PC-3 (cell line): Measurements from ENCODE around the gene PHC2. TPM values are rescaled to one million over a fixed set of nuclear protein-coding genes. Genes with fewer than 3 reads are reported as not detected.

Source experiments
- ATAC-seq: fragments of 200-7000 bp; cut with Tn5 transposase; 2 replicates; pipeline ENCODE4 v1.9.1; 2020; ENCODE audit warnings: mild to moderate bottlenecking, moderate library complexity
- BruUV-seq: library from RNA; stranded (reverse); fragments of 400-500 nt; replicated peaks from 2 replicates; lab custom pipeline; 2021; lab: Mats Ljungman, UMichigan
- CTCF ChIA-PET: fragments of 300-600 bp; sonication (Branson Sonifier 250); formaldehyde crosslinking; loops from one replicate; lab custom pipeline; 2022; ENCODE audit warnings: antibody characterized with exemption; lab: Charles Lee
- POLR2A ChIA-PET: fragments of 300-600 bp; sonication (Branson Sonifier 250); formaldehyde crosslinking; loops from one replicate; lab custom pipeline; 2022; ENCODE audit warnings: antibody characterized with exemption; ENCODE audit not compliant: unreplicated experiment; lab: Charles Lee
- DNase-seq: peaks from one replicate; pipeline ENCODE4 v3.0.0-alpha.2; 2015
- H2AFZ ChIP-seq: fragments of 300-600 bp; sonication (generic); 2 replicates; pipeline ENCODE4 v1.6.0; 2016; ENCODE audit warnings: antibody characterized with exemption, low read length
- H3F3A ChIP-seq: fragments of 300-600 bp; sonication (generic); one replicate; pipeline ENCODE4 v1.6.0; 2017; ENCODE audit warnings: antibody characterized with exemption, low read length, control low read depth, mild to moderate bottlenecking; ENCODE audit not compliant: unreplicated experiment
- H3K27ac ChIP-seq: fragments of 300-600 bp; sonication (generic); 2 replicates; pipeline ENCODE4 v1.5.1; 2016; ENCODE audit warnings: mild to moderate bottlenecking, low read length
- H3K27me3 ChIP-seq: fragments of 300-600 bp; sonication (generic); 2 replicates; pipeline ENCODE4 v1.6.1; 2016; ENCODE audit warnings: low read length, mixed read lengths
- H3K36me3 ChIP-seq: fragments of 300-600 bp; sonication (generic); 2 replicates; pipeline ENCODE4 v1.6.1; 2016; ENCODE audit warnings: low read depth, mixed run types, low read length, mixed read lengths
- H3K4me1 ChIP-seq: fragments of 300-600 bp; sonication (generic); 2 replicates; pipeline ENCODE4 v1.5.1; 2016; ENCODE audit warnings: low read length; ENCODE audit not compliant: insufficient read depth
- H3K4me2 ChIP-seq: fragments of 300-600 bp; sonication (generic); 2 replicates; pipeline ENCODE4 v1.6.0; 2016; ENCODE audit warnings: low read length
- H3K4me3 ChIP-seq: fragments of 300-600 bp; sonication (generic); 2 replicates; pipeline ENCODE4 v1.5.1; 2016; ENCODE audit warnings: mild to moderate bottlenecking, low read length, mixed read lengths
- H3K79me2 ChIP-seq: fragments of 300-600 bp; sonication (generic); 2 replicates; pipeline ENCODE4 v1.6.1; 2017; ENCODE audit warnings: low read length, mixed read lengths
- H3K9ac ChIP-seq: fragments of 300-600 bp; sonication (generic); 2 replicates; pipeline ENCODE4 v1.6.0; 2016; ENCODE audit warnings: mild to moderate bottlenecking, low read length
- H3K9me2 ChIP-seq: fragments of 300-600 bp; sonication (generic); replicated peaks from 2 replicates; pipeline ENCODE4 v1.6.1; 2016; ENCODE audit warnings: mixed run types, low read length, mixed read lengths
- H3K9me3 ChIP-seq: fragments of 300-600 bp; sonication (generic); 2 replicates; pipeline ENCODE4 v1.6.1; 2016; ENCODE audit warnings: low read length, mixed read lengths
- H4K20me1 ChIP-seq: fragments of 300-600 bp; sonication (generic); 2 replicates; pipeline ENCODE4 v1.6.1; 2016; ENCODE audit warnings: low read length, mixed read lengths
- EZH2 ChIP-seq: fragments of 300-600 bp; sonication (generic); IDR thresholded peaks from one replicate; pipeline ENCODE4 v1.6.1; 2017; ENCODE audit warnings: antibody characterized with exemption, mild to moderate bottlenecking, low read length; ENCODE audit not compliant: unreplicated experiment
- EZH2phosphoT487 ChIP-seq: fragments of 300-600 bp; sonication (generic); IDR thresholded peaks from 2 replicates; pipeline ENCODE4 v1.6.1; 2018; ENCODE audit warnings: mild to moderate bottlenecking, antibody characterized with exemption, low read length, borderline replicate concordance
- intact Hi-C: fragments of 100-400 bp; cut with micrococcal nuclease; formaldehyde crosslinking; loops from 2 replicates; pipeline ENCODE4 v1.9.0; 2023
- total RNA-seq: library from RNA; depleted of rRNA; stranded (reverse); fragments of >200 nt; gene quantifications from 2 replicates; pipeline ENCODE4 v1.2.3, GENCODE V29; 2014
- TF ChIP-seq, protein P1 (sequence below): fragments of 300-600 bp; sonication (generic); conservative IDR thresholded peaks from 2 replicates; pipeline ENCODE4 v1.5.1; 2017; ENCODE audit warnings: antibody characterized with exemption, low read depth, mild to moderate bottlenecking, low read length

PHC2 gene
- total RNA-seq, 1 experiment from 2014 or later = 134 TPM

GRCh38 chr1:33468531-33468930 lies 37.6 kb upstream of the PHC2 start:
- Histone ChIP-seq H2AFZ (no peak overlapping the region), H3K9ac (no peak overlapping the region), H3F3A (no peaks in the 10 kb centered on the region), H3K4me1 (no peaks in the 10 kb centered on the region), H3K27ac (no peak overlapping the region), H3K79me2 (no peaks in the 10 kb centered on the region), H3K4me3 (no peak overlapping the region), H4K20me1 (no peaks in the 10 kb centered on the region), H3K9me3 (no peaks in the 10 kb centered on the region), H3K4me2 (no peak overlapping the region), H3K36me3 (no peaks in the 10 kb centered on the region), H3K27me3 (no peaks in the 10 kb centered on the region), H3K9me2 (no peaks in the 10 kb centered on the region)
- ChIA-PET CTCF (interaction anchor here (0.5 to 0.6 kb wide), 2 partner anchors 48 to 1384 kb away, joined by 3 to 7 read pairs; no protein-coding TSS in a partner anchor), POLR2A (interaction anchor here (0.6 kb wide), 1 partner anchor 1384 kb away, joined by 3 read pairs; no protein-coding TSS in a partner anchor)
- BruUV-seq = no TSS peak
- ATAC-seq (no peak), DNase-seq (no peak)
- intact Hi-C loops = no loop called here
- TF ChIP-seq EZH2 = no peak
- TF ChIP-seq EZH2phosphoT487 = no peak
- TF ChIP-seq, protein P1, sequence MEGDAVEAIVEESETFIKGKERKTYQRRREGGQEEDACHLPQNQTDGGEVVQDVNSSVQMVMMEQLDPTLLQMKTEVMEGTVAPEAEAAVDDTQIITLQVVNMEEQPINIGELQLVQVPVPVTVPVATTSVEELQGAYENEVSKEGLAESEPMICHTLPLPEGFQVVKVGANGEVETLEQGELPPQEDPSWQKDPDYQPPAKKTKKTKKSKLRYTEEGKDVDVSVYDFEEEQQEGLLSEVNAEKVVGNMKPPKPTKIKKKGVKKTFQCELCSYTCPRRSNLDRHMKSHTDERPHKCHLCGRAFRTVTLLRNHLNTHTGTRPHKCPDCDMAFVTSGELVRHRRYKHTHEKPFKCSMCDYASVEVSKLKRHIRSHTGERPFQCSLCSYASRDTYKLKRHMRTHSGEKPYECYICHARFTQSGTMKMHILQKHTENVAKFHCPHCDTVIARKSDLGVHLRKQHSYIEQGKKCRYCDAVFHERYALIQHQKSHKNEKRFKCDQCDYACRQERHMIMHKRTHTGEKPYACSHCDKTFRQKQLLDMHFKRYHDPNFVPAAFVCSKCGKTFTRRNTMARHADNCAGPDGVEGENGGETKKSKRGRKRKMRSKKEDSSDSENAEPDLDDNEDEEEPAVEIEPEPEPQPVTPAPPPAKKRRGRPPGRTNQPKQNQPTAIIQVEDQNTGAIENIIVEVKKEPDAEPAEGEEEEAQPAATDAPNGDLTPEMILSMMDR = no peak

GRCh38 chr1:33468011-33468410 lies 37.1 kb upstream of the PHC2 start:
- DNase-seq = no peak
- TF ChIP-seq, protein P1 = no peak
- TF ChIP-seq EZH2 = no peak
- TF ChIP-seq EZH2phosphoT487 = no peak
- H3K36me3 ChIP-seq = no peaks in the 10 kb centered on the region
- no peak overlapping the region for H3K27ac ChIP-seq
- CTCF ChIA-PET = interaction anchor here (0.5 to 0.6 kb wide), 3 partner anchors 13 to 1385 kb away, joined by 3 to 7 read pairs (median 3); no protein-coding TSS in a partner anchor
- no TSS peak for BruUV-seq
- POLR2A ChIA-PET = interaction anchor here (0.6 kb wide), 1 partner anchor 1385 kb away, joined by 3 read pairs; no protein-coding TSS in a partner anchor
- no peak overlapping the region for H2AFZ ChIP-seq
- intact Hi-C loops = no loop called here
- no peak overlapping the region for H3K9ac ChIP-seq
- no peak overlapping the region for H3K4me3 ChIP-seq
- no peaks in the 10 kb centered on the region for H3K79me2 ChIP-seq
- no peak overlapping the region for H3K4me2 ChIP-seq
- H3K9me2 ChIP-seq = no peaks in the 10 kb centered on the region
- H3F3A ChIP-seq = no peaks in the 10 kb centered on the region
- no peaks in the 10 kb centered on the region for H3K27me3 ChIP-seq
- H3K9me3 ChIP-seq = no peaks in the 10 kb centered on the region
- no peaks in the 10 kb centered on the region for H4K20me1 ChIP-seq
- no peaks in the 10 kb centered on the region for H3K4me1 ChIP-seq
- no peak for ATAC-seq

GRCh38 chr1:33466159-33466558 lies 35.3 kb upstream of the PHC2 start:
- H3F3A ChIP-seq = no peaks in the 10 kb centered on the region
- H3K4me2 ChIP-seq = no peak overlapping the region
- ATAC-seq (no peak), DNase-seq (no peak)
- H3K4me3 ChIP-seq = no peak overlapping the region
- H2AFZ ChIP-seq = no peak overlapping the region
- intact Hi-C loops = no loop called here
- no peaks in the 10 kb centered on the region for H3K79me2 ChIP-seq
- no peaks in the 10 kb centered on the region for H3K36me3 ChIP-seq
- H3K4me1 ChIP-seq = no peaks in the 10 kb centered on the region
- no peak overlapping the region for H3K9ac ChIP-seq
- POLR2A ChIA-PET = no interaction called here
- H3K27me3 ChIP-seq = no peaks in the 10 kb centered on the region
- no peaks in the 10 kb centered on the region for H3K9me3 ChIP-seq
- BruUV-seq = no TSS peak
- TF ChIP-seq EZH2 (no peak), EZH2phosphoT487 (no peak)
- TF ChIP-seq, protein P1 = no peak
- no peaks in the 10 kb centered on the region for H3K9me2 ChIP-seq
- CTCF ChIA-PET = no interaction called here
- no peak overlapping the region for H3K27ac ChIP-seq
- H4K20me1 ChIP-seq = no peaks in the 10 kb centered on the region
